ENCODE measurements around the gene STOX2. TPM values are rescaled to one million over a fixed set of nuclear protein-coding genes. Genes with fewer than 3 reads are reported as not detected.
"Not testable (repeated sequence)": the region's sequence is repeated elsewhere in the genome, so short reads cannot be mapped to it uniquely, and the experiment has no call there.

STOX2 gene
- total RNA-seq, 1 donor: 1.5 TPM

DNA sequence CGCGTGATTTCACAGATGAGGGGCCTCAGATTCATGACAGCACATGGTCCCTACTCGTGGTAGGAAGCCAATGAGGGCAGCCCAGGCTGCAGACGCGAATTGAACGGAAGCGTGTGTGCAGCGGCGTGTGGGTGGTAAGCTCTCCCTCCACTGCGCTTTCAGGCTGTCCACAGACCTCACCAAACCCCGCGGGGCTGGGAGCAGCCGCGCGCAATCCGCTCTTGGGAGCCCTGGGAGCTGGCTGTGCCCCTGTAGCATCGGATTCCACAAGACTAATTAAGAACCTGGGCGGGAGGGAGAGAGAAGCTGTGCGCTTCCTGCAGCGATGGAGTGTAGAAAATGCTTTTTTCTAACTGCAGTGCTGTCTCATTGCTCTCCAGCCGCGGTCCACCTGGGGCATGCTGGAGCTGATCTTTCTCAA, 134.9 kb downstream of the STOX2 start:
- TF ChIP-seq CTCF (IDR thresholded peaks at IDR 0.05; ENCODE audit: insufficient read depth, low read length): no peak
- H3K4me3 ChIP-seq (ENCODE audit: low read depth, low read length): no peak overlapping the region
- DNase-seq (ENCODE audit: low read depth): no peak

DNA sequence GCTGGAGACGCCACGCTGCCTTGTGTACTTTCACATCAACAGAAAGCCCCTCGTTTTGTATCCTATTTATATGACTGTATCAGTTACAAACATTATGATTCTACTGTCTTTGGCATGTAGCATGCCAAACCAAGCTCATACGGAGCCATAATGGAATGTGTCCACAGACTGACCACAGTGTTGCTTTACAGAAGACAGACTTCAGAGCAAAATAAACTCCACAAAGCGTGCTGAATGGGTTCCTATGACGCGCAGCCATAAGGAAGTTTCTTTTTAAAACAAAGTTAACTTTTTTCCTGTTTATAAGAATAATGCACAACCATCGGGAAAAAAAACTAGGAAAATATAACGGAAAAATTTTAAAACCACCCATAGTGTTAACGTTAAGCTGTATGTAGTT, 136.0 kb downstream of the STOX2 start:
- TF ChIP-seq CTCF (IDR thresholded peaks at IDR 0.05; ENCODE audit: insufficient read depth, low read length): no peak
- DNase-seq (ENCODE audit: low read depth): no peak
- H3K4me3 ChIP-seq (ENCODE audit: low read depth, low read length): no peak overlapping the region

DNA sequence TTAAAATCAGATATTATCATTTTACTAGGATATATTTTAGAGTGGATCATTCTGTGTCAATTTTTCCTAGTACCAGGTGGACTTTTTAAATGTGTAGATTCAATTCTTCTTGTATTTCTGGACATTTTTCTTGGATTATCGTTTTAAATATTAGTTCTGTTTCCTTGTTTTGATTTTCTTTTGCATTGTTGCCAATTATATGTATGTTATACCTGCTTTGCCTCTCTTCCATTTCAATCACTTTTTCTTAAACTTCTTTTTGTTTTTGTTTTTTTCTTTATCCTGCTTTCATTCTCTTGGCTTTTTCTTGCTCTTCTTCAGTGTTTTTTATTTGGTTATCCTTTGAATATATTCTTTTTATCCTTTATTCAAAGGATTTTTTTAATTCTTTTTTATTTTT, 141.0 kb downstream of the STOX2 start:
- H3K4me3 ChIP-seq (ENCODE audit: low read depth, low read length): no peak overlapping the region
- no peak for TF ChIP-seq CTCF (IDR thresholded peaks at IDR 0.05; ENCODE audit: insufficient read depth, low read length)
- no peak for DNase-seq (ENCODE audit: low read depth)

GRCh38 chr4:184051262-184051661, 146.2 kb downstream of the STOX2 start:
- not testable (repeated sequence) for DNase-seq (ENCODE audit: low read depth); H3K4me3 ChIP-seq (ENCODE audit: low read depth, low read length)

DNA sequence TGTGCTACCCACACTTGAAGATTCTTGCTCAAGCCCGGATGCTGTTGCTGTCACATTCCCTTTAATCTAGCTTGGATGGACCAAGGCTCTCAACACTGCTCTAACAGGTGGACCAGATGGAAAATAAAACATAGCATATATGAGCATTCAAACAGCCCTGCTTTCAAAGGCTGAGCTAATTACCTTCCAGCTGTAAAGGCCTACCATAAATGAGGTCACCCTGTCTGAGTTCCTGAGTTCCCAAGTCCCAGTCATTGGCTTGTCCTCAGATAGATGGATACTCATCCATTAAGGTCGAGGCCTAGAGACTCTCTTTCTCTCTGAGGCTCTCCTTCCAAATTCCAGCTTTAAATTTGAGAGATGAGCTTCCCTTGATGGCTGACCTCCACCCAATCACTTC, 147.5 kb downstream of the STOX2 start:
- no peak for DNase-seq (ENCODE audit: low read depth)
- no peak overlapping the region for H3K4me3 ChIP-seq (ENCODE audit: low read depth, low read length)
- no peak for TF ChIP-seq CTCF (IDR thresholded peaks at IDR 0.05; ENCODE audit: insufficient read depth, low read length)

DNA sequence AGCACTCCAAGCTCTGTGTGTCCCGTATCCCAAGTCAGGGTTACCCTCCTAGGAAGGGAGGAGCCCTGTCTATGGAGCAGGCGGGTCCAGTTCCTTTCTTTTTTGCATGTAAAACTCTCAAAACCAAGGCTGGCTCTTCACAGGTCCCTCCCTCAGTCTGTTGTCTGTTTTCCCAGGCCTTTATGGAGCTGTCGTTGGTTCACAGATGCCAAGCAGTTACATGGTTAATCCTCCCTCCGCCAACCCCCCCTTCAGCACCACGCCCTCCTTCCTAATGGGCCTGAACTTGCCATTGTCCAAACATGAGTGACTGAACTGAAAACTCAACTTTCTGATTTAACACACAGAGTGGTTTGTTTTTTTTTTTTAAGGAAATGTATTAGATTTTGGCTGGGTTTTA, 148.3 kb downstream of the STOX2 start:
- no peak for DNase-seq (ENCODE audit: low read depth)
- H3K4me3 ChIP-seq (ENCODE audit: low read depth, low read length): no peak overlapping the region
- no peak for TF ChIP-seq CTCF (IDR thresholded peaks at IDR 0.05; ENCODE audit: insufficient read depth, low read length)

- no peak for TF ChIP-seq CTCF (IDR thresholded peaks at IDR 0.05; ENCODE audit: insufficient read depth, low read length)
- H3K4me3 ChIP-seq (ENCODE audit: low read depth, low read length): no peak overlapping the region
- DNase-seq (ENCODE audit: low read depth): no peak
These were observed 151.8 kb downstream of the STOX2 start for GRCh38 chr4:184056877-184057276.
